Rectal smooth muscle tissue (tissue), 1 donor: ENCODE measurements around the gene SPATA9.

Experiments used
- H3K27ac ChIP-seq: one replicate; pipeline ENCODE4 v1.7.0; 2013; ENCODE audit warnings: low read depth, low read length, inconsistent platforms
- H3K27me3 ChIP-seq: one replicate; pipeline ENCODE4 v1.7.0; 2013; ENCODE audit warnings: low read length; ENCODE audit not compliant: control insufficient read depth, insufficient read depth
- H3K36me3 ChIP-seq: one replicate; pipeline ENCODE4 v1.7.0; 2013; ENCODE audit warnings: low read length; ENCODE audit not compliant: control insufficient read depth, insufficient read depth
- H3K4me1 ChIP-seq: one replicate; pipeline ENCODE4 v1.7.0; 2013; ENCODE audit warnings: low read length; ENCODE audit not compliant: control insufficient read depth, insufficient read depth
- H3K4me3 ChIP-seq: one replicate; pipeline ENCODE4 v1.7.0; 2013; ENCODE audit warnings: low read length
- H3K9ac ChIP-seq: one replicate; pipeline ENCODE4 v1.7.0; 2013; ENCODE audit warnings: low read length

Gene SPATA9

GRCh38 chr5:95667061-95667618 is 15.7 kb downstream of the SPATA9 start:
- Histone ChIP-seq H3K4me3 (no peak overlapping the region), H3K4me1 (peaks cover 26% of the 10 kb centered on the region), H3K9ac (no peak overlapping the region), H3K27ac (no peak overlapping the region), H3K27me3 (no peaks in the 10 kb centered on the region), H3K36me3 (no peaks in the 10 kb centered on the region)

- no peak overlapping the region for H3K9ac ChIP-seq
- no peak overlapping the region for H3K4me3 ChIP-seq
- peak overlapping the region; percentile 57 for H3K27ac ChIP-seq
- H3K4me1 ChIP-seq: peaks cover 14% of the 10 kb centered on the region
- H3K27me3 ChIP-seq: no peaks in the 10 kb centered on the region
- no peaks in the 10 kb centered on the region for H3K36me3 ChIP-seq
Observed at GRCh38 chr5:95664204-95664786, 18.5 kb downstream of the SPATA9 start.

- H3K9ac ChIP-seq: no peak overlapping the region
- H3K27ac ChIP-seq: no peak overlapping the region
- H3K36me3 ChIP-seq: no peaks in the 10 kb centered on the region
- H3K27me3 ChIP-seq: no peaks in the 10 kb centered on the region
- peaks cover 5% of the 10 kb centered on the region for H3K4me1 ChIP-seq
- no peak overlapping the region for H3K4me3 ChIP-seq
Observed at GRCh38 chr5:95662946-95663345, 19.8 kb downstream of the SPATA9 start.

- no peaks in the 10 kb centered on the region for H3K36me3 ChIP-seq
- H3K27ac ChIP-seq: no peak overlapping the region
- H3K27me3 ChIP-seq: no peaks in the 10 kb centered on the region
- peaks cover 5% of the 10 kb centered on the region for H3K4me1 ChIP-seq
- H3K4me3 ChIP-seq: no peak overlapping the region
- no peak overlapping the region for H3K9ac ChIP-seq
Observed at GRCh38 chr5:95660060-95660459, 22.7 kb downstream of the SPATA9 start.

- Histone ChIP-seq H3K4me3 (no peak overlapping the region), H3K27ac (no peak overlapping the region), H3K4me1 (no peaks in the 10 kb centered on the region), H3K9ac (no peak overlapping the region), H3K27me3 (no peaks in the 10 kb centered on the region), H3K36me3 (no peaks in the 10 kb centered on the region)
Observed at GRCh38 chr5:95655575-95655974, 27.2 kb downstream of the SPATA9 start.

- Histone ChIP-seq H3K9ac (no peak overlapping the region), H3K27ac (no peak overlapping the region)
Observed at GRCh38 chr5:95654196-95654595, 28.6 kb downstream of the SPATA9 start.

GRCh38 chr5:95652849-95653248 is 29.9 kb downstream of the SPATA9 start:
- Histone ChIP-seq H3K36me3 (no peaks in the 10 kb centered on the region), H3K9ac (no peak overlapping the region), H3K4me1 (peaks cover 1% of the 10 kb centered on the region), H3K27me3 (no peaks in the 10 kb centered on the region), H3K27ac (no peak overlapping the region), H3K4me3 (no peak overlapping the region)

More at GRCh38 chr5:95654196-95654595, 28.6 kb downstream of the SPATA9 start:
- H3K36me3 ChIP-seq: no peaks in the 10 kb centered on the region
- no peak overlapping the region for H3K4me3 ChIP-seq
- H3K4me1 ChIP-seq: no peaks in the 10 kb centered on the region
- no peaks in the 10 kb centered on the region for H3K27me3 ChIP-seq

- no peak overlapping the region for H3K27ac ChIP-seq
- H3K4me1 ChIP-seq: peaks cover 5% of the 10 kb centered on the region
- H3K27me3 ChIP-seq: no peaks in the 10 kb centered on the region
- H3K4me3 ChIP-seq: no peak overlapping the region
- H3K9ac ChIP-seq: no peak overlapping the region
- no peaks in the 10 kb centered on the region for H3K36me3 ChIP-seq
Observed at GRCh38 chr5:95649842-95650620, 32.8 kb downstream of the SPATA9 start.

GRCh38 chr5:95649274-95649673 is 33.5 kb downstream of the SPATA9 start:
- Histone ChIP-seq H3K9ac (no peak overlapping the region), H3K36me3 (no peaks in the 10 kb centered on the region), H3K27ac (no peak overlapping the region), H3K4me3 (no peak overlapping the region), H3K4me1 (peaks cover 5% of the 10 kb centered on the region), H3K27me3 (no peaks in the 10 kb centered on the region)

- Histone ChIP-seq H3K4me3 (peak overlapping the region; percentile 2), H3K9ac (no peak overlapping the region), H3K27ac (peak overlapping the region; percentile 93), H3K27me3 (no peaks in the 10 kb centered on the region), H3K4me1 (peaks cover 5% of the 10 kb centered on the region), H3K36me3 (no peaks in the 10 kb centered on the region)
Observed at GRCh38 chr5:95647886-95648860, 34.6 kb downstream of the SPATA9 start.

- peak within 1 kb of the TSS; percentile 85 for H3K4me3 ChIP-seq
Observed at GRCh38 chr5:95646569-95647431, 36.0 kb downstream of the SPATA9 start, which contains the start of gene RFESD. Gene RFESD (plus strand): TSS chr5:95646777. CDS start chr5:95652272, 5,495 bp downstream.

More at GRCh38 chr5:95646569-95647431, 36.0 kb downstream of the SPATA9 start, which contains the start of gene RFESD:
- Histone ChIP-seq H3K36me3 (no peaks in the 10 kb centered on the region), H3K9ac (peak within 1 kb of the TSS; percentile 38), H3K27ac (peak within 1 kb of the TSS; percentile 93), H3K27me3 (no peaks in the 10 kb centered on the region), H3K4me1 (peaks cover 5% of the 10 kb centered on the region)
